Skin epidermis (tissue), 12 donors: ENCODE measurements around the gene CFAP300.

Experiments
- H3K27ac ChIP-seq, 21 experiments: fragments of 200-600 bp; sonication (generic) in 11 of 21; one replicate each; pipeline ENCODE4 v1.5.0; 2020; ENCODE audit warnings: mild to moderate bottlenecking in 3 of 21, inconsistent platforms in 2 of 21, moderate library complexity in 2 of 21
- H3K4me3 ChIP-seq, 7 experiments: fragments of 200-600 bp; sonication (generic) in 2 of 7; one replicate each; pipeline ENCODE4 v1.5.0; 2020; ENCODE audit warnings: inconsistent platforms in 2 of 7, mild to moderate bottlenecking in 2 of 7, moderate library complexity in 1 of 7

Gene CFAP300

GRCh38 chr11:102047305-102047924, at the start of gene CFAP300:
TSS of gene CFAP300 (plus strand) at chr11:102047437. CDS start at chr11:102047471, 34 bp downstream.
- peak within 1 kb of the TSS in 17 of 21 experiments; percentile 21 to 91 (median 48) for H3K27ac ChIP-seq

GRCh38 chr11:102001657-102002338, 45.4 kb upstream of the CFAP300 start:
- H3K4me3 ChIP-seq, result no peak overlapping the region
- no peak overlapping the region for H3K27ac ChIP-seq

More at GRCh38 chr11:102047305-102047924, at the start of gene CFAP300:
- H3K4me3 ChIP-seq, result peak within 1 kb of the TSS; percentile 15 to 56 (median 41)

GRCh38 chr11:102004220-102004619, 43.0 kb upstream of the CFAP300 start:
- Histone ChIP-seq H3K27ac (no peak overlapping the region), H3K4me3 (no peak overlapping the region)

GRCh38 chr11:102005306-102005705, 41.9 kb upstream of the CFAP300 start:
- no peak overlapping the region for H3K4me3 ChIP-seq
- H3K27ac ChIP-seq, result no peak overlapping the region

GRCh38 chr11:102006835-102007566, 40.2 kb upstream of the CFAP300 start:
- no peak overlapping the region for H3K27ac ChIP-seq
- H3K4me3 ChIP-seq, result no peak overlapping the region

- Histone ChIP-seq H3K4me3 (no peak overlapping the region), H3K27ac (no peak overlapping the region)
Measured at GRCh38 chr11:102007567-102008437, 39.4 kb upstream of the CFAP300 start.

GRCh38 chr11:102010776-102011494, 36.3 kb upstream of the CFAP300 start:
- H3K4me3 ChIP-seq, result no peak overlapping the region
- H3K27ac ChIP-seq, result peak overlapping the region in 5 of 21 experiments; percentile 28 to 56 (median 49)

- H3K27ac ChIP-seq, result no peak overlapping the region
Measured at GRCh38 chr11:102012946-102013345, 34.3 kb upstream of the CFAP300 start.

GRCh38 chr11:102014756-102015155, 32.5 kb upstream of the CFAP300 start:
- H3K27ac ChIP-seq, result no peak overlapping the region
- no peak overlapping the region for H3K4me3 ChIP-seq

More at GRCh38 chr11:102012946-102013345, 34.3 kb upstream of the CFAP300 start:
- no peak overlapping the region for H3K4me3 ChIP-seq

GRCh38 chr11:102017026-102017425, 30.2 kb upstream of the CFAP300 start:
- Histone ChIP-seq H3K27ac (no peak overlapping the region), H3K4me3 (no peak overlapping the region)

- H3K27ac ChIP-seq, result no peak overlapping the region
- H3K4me3 ChIP-seq, result no peak overlapping the region
Measured at GRCh38 chr11:102026217-102026616, 21.0 kb upstream of the CFAP300 start.

- Histone ChIP-seq H3K4me3 (no peak overlapping the region), H3K27ac (no peak overlapping the region)
Measured at GRCh38 chr11:102026959-102027358, 20.3 kb upstream of the CFAP300 start.

- Histone ChIP-seq H3K27ac (no peak overlapping the region), H3K4me3 (no peak overlapping the region)
Measured at GRCh38 chr11:102036757-102037156, 10.5 kb upstream of the CFAP300 start.

GRCh38 chr11:102046841-102047240, 396 bp upstream of the CFAP300 start:
- Histone ChIP-seq H3K4me3 (peak overlapping the region; percentile 15 to 56 (median 41)), H3K27ac (peak overlapping the region in 15 of 21 experiments; percentile 21 to 91 (median 53))

- Histone ChIP-seq H3K27ac (no peak overlapping the region), H3K4me3 (no peak overlapping the region)
Measured at GRCh38 chr11:102050927-102051575, 3.8 kb downstream of the CFAP300 start.

GRCh38 chr11:102061276-102061675, 14.0 kb downstream of the CFAP300 start:
- no peak overlapping the region for H3K27ac ChIP-seq
- no peak overlapping the region for H3K4me3 ChIP-seq

GRCh38 chr11:102062106-102062505, 14.9 kb downstream of the CFAP300 start:
- Histone ChIP-seq H3K27ac (no peak overlapping the region), H3K4me3 (no peak overlapping the region)

GRCh38 chr11:102064316-102064715, 17.1 kb downstream of the CFAP300 start:
- H3K27ac ChIP-seq, result no peak overlapping the region
- no peak overlapping the region for H3K4me3 ChIP-seq

- no peak overlapping the region for H3K4me3 ChIP-seq
- H3K27ac ChIP-seq, result no peak overlapping the region
Measured at GRCh38 chr11:102070766-102071165, 23.5 kb downstream of the CFAP300 start.
